BE2C (cell line): ENCODE measurements around the gene WDR49.

Source experiments
- DNase-seq: peaks from one replicate; pipeline ENCODE4 v3.0.0-alpha.2; 2020
- H3K27me3 ChIP-seq: fragments of 250-450 bp; sonication (Bioruptor Pico); 2 replicates; pipeline ENCODE4 v1.5.1; 2020; ENCODE audit warnings: mild to moderate bottlenecking
- H3K36me3 ChIP-seq: fragments of 250-450 bp; sonication (Bioruptor Pico); 2 replicates; pipeline ENCODE4 v1.5.1; 2020; ENCODE audit warnings: mild to moderate bottlenecking
- H3K4me1 ChIP-seq: fragments of 250-450 bp; sonication (Bioruptor Pico); 2 replicates; pipeline ENCODE4 v1.5.1; 2020
- H3K4me3 ChIP-seq: 2 replicates; pipeline ENCODE4 v1.5.1; 2011; ENCODE audit warnings: low read depth, low read length
- H3K9me3 ChIP-seq: fragments of 250-450 bp; sonication (Bioruptor Pico); 2 replicates; pipeline ENCODE4 v1.5.1; 2020
- TF ChIP-seq, protein P1 (sequence below): IDR thresholded peaks from 2 replicates; pipeline ENCODE4 v1.5.1; 2012; ENCODE audit warnings: mild to moderate bottlenecking, low read depth, low read length

The WDR49 gene

DNA sequence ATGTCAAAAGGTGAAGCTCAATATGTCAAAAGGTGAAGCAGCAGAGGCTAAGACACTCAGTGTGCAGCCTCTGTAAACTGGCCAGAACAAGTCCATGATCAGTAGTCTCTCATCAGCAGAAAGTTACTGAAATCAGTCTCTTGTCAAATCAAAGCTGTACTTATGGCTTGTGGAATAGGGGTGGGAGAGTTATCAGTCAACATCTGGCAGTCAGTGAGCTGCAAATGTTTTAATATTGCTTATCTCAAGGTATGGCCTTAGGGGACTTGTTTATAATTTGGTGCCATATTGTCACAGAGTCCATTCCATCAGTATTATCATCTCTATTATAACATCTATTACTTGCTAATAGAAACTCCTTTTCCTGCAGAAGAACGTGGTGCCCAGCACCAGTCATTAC lies 14.9 kb upstream of the WDR49 start:
- TF ChIP-seq, protein P1, sequence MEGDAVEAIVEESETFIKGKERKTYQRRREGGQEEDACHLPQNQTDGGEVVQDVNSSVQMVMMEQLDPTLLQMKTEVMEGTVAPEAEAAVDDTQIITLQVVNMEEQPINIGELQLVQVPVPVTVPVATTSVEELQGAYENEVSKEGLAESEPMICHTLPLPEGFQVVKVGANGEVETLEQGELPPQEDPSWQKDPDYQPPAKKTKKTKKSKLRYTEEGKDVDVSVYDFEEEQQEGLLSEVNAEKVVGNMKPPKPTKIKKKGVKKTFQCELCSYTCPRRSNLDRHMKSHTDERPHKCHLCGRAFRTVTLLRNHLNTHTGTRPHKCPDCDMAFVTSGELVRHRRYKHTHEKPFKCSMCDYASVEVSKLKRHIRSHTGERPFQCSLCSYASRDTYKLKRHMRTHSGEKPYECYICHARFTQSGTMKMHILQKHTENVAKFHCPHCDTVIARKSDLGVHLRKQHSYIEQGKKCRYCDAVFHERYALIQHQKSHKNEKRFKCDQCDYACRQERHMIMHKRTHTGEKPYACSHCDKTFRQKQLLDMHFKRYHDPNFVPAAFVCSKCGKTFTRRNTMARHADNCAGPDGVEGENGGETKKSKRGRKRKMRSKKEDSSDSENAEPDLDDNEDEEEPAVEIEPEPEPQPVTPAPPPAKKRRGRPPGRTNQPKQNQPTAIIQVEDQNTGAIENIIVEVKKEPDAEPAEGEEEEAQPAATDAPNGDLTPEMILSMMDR = no peak
- DNase-seq = no peak
- Histone ChIP-seq H3K4me1 (no peaks in the 10 kb centered on the region; the same call in 1 of the 2 replicates), H3K36me3 (no peaks in the 10 kb centered on the region), H3K4me3 (no peak overlapping the region), H3K27me3 (no peaks in the 10 kb centered on the region), H3K9me3 (no peaks in the 10 kb centered on the region)

DNA sequence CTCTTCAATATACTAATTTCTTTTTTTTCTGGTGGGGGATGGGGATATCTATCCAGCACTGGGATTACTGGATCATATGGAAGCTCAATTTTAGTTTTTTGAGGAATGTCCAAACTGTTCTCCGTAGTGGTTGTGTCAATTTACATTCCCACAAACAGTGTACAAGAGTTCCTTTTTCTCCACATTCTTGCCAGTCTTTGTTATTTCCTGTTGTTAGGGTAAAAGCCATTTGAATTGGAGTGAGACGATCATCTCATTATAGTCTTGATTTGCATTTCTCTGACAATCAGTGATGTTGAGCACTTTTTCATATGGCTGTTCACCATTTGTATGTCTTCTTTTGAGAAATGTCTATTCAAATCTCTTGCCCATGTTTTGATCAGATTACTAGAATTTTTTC lies 12.8 kb upstream of the WDR49 start:
- no peak for DNase-seq
- Histone ChIP-seq H3K9me3 (no peaks in the 10 kb centered on the region), H3K36me3 (no peaks in the 10 kb centered on the region), H3K4me3 (no peak overlapping the region), H3K27me3 (no peaks in the 10 kb centered on the region), H3K4me1 (no peaks in the 10 kb centered on the region; the same call in 1 of the 2 replicates)
- TF ChIP-seq, protein P1 = no peak

DNA sequence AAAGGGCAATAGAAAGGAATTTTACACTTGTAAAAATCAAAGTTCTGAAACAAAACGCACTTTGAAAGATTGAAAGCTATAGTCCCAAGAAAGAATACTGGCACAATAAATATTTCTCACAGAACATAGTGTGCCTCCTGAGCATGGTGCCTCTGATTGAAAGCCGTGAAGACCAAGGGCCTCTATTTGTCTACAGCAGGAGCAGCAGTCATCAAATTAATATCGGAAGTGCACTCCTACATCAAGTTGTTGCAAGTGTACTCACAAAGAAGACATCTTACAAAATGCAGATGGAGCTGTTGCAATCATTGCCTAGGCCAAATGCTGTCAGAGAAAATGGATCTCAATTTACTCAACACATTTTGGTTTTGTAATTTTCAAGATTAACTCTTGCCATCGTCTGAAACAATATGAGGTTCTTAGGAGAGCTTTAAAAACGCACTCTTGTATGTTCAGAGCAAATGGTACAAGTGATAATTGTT lies 9.2 kb upstream of the WDR49 start:
- Histone ChIP-seq H3K27me3 (no peaks in the 10 kb centered on the region), H3K4me3 (no peak overlapping the region), H3K36me3 (no peaks in the 10 kb centered on the region), H3K9me3 (no peaks in the 10 kb centered on the region), H3K4me1 (peaks cover 1% of the 10 kb centered on the region; the same call in 1 of the 2 replicates)
- DNase-seq = no peak
- TF ChIP-seq, protein P1 = no peak

DNA sequence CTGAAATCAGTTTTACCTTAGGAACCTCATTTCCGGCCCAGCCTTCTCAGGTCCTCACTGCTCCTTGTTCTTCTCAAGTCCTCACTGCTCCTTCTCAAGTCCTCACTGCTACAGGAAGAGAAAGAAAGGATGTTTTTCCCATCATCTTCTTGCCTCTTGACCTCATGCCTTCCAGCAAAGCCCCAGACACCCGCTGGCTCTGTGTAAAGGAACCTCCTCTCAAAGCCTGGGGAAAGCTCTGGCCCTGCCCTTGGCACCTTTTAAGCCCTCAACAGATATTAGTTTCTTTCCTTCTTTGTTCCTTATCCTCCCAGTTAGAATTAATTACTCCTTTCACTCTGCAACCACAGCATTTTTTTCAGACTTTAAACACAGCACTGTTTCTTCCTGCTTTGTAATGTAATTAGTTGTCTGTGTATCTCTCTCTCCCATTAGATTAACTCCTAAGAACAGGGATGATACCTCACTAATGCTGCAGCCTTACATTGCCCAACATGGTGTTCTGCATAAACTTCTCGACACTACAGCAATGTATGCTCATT lies 4.0 kb upstream of the WDR49 start:
- TF ChIP-seq, protein P1 = no peak
- no peak for DNase-seq
- H3K9me3 ChIP-seq = no peaks in the 10 kb centered on the region
- H3K36me3 ChIP-seq = no peaks in the 10 kb centered on the region
- H3K4me3 ChIP-seq = no peak overlapping the region
- H3K27me3 ChIP-seq = no peaks in the 10 kb centered on the region
- peaks cover 4% of the 10 kb centered on the region; the same call in 1 of the 2 replicates for H3K4me1 ChIP-seq

DNA sequence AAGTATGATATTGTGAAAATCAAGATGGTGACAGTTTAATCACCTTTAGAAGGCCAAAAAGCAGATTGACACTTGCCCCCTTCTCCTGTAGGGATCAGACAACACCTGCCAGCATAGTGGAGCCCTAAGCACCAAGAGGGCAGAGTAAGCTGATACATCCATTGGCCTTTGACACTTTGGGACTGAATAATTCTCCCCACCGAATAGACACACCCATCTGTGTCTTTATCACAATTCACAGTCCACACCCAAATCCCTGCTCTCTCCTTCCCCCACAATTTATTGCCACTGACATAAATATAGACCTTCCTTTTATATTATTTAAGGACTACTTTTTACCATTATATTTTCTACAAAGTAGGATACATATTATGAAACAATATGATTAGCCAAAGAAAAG lies 3.1 kb upstream of the WDR49 start:
- no peaks in the 10 kb centered on the region for H3K27me3 ChIP-seq
- TF ChIP-seq, protein P1 = no peak
- no peak overlapping the region for H3K4me3 ChIP-seq
- no peaks in the 10 kb centered on the region for H3K36me3 ChIP-seq
- no peak for DNase-seq
- peaks cover 4% of the 10 kb centered on the region; the same call in 1 of the 2 replicates for H3K4me1 ChIP-seq
- no peaks in the 10 kb centered on the region for H3K9me3 ChIP-seq

DNA sequence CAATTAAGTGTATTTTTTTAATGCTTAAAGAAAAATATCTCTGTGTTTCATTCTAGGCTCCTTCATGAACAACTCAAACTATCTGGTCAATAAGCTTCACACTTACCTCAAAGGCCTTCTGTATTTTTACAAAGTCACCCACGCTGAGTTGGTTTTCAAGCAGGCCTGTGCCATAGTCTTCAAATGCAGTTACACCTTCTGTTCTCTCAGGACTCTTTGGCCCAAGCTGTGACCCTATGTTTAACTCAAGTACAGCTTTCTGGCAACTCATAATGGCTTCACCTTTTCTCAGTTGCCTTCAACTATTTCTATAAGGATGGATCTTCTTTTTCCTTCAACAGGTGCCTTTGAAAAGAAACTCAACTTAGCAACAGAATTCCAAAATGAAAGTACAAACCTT lies 587 bp downstream of the WDR49 start:
- TF ChIP-seq, protein P1 = no peak
- H3K4me3 ChIP-seq = no peak overlapping the region
- H3K4me1 ChIP-seq = 0 out of 2 replicates have a peak, but pooled peaks cover 4% of the 10 kb centered on the region

More for the DNA sequence above, 587 bp downstream of the WDR49 start:
- Histone ChIP-seq H3K36me3 (no peaks in the 10 kb centered on the region), H3K27me3 (no peaks in the 10 kb centered on the region), H3K9me3 (no peaks in the 10 kb centered on the region)
- no peak for DNase-seq
